Activated naive CD4-positive, alpha-beta T cell treated with anti-CD3 and anti-CD28 coated beads, Interleukin-2, amount 10 ng/mL, durations not matched to agents 7 days and 5 days (primary cell): ENCODE measurements around the gene UNC5B.

Experiments
- CTCF ChIA-PET: fragments of 350-600 bp; sonication (Branson Sonifier 250); formaldehyde crosslinking; loops from one replicate; lab custom pipeline; 2021; ENCODE audit warnings: antibody characterized with exemption; lab: Charles Lee
- DNase-seq: peaks from one replicate; pipeline ENCODE4 v3.0.0-alpha.2; 2020
- H3K27ac Mint-ChIP-seq: one replicate; pipeline ENCODE4 v1.8.0; 2021; ENCODE audit warnings: mild to moderate bottlenecking, moderate library complexity, mixed read lengths
- H3K27me3 Mint-ChIP-seq: one replicate; pipeline ENCODE4 v1.8.0; 2021; ENCODE audit warnings: mild to moderate bottlenecking, mixed read lengths
- H3K36me3 Mint-ChIP-seq: one replicate; pipeline ENCODE4 v1.8.0; 2021; ENCODE audit warnings: mixed read lengths
- H3K4me1 Mint-ChIP-seq: one replicate; pipeline ENCODE4 v1.8.0; 2021; ENCODE audit warnings: mixed read lengths
- H3K4me3 Mint-ChIP-seq: one replicate; pipeline ENCODE4 v1.8.0; 2021; ENCODE audit warnings: mild to moderate bottlenecking, moderate library complexity, mixed read lengths
- H3K9me3 Mint-ChIP-seq: one replicate; pipeline ENCODE4 v1.8.0; 2021; ENCODE audit warnings: mixed read lengths

The UNC5B gene

GRCh38 chr10:71255550-71255807, 43.1 kb downstream of the UNC5B start:
- Mint-ChIP-seq H3K4me3 (no peak overlapping the region), H3K4me1 (no peaks in the 10 kb centered on the region), H3K9me3 (no peaks in the 10 kb centered on the region), H3K27ac (no peak overlapping the region), H3K36me3 (no peaks in the 10 kb centered on the region), H3K27me3 (peaks cover 26% of the 10 kb centered on the region)
- CTCF ChIA-PET: no interaction called here
- no peak for DNase-seq

- Mint-ChIP-seq H3K9me3 (no peaks in the 10 kb centered on the region), H3K36me3 (no peaks in the 10 kb centered on the region), H3K27ac (no peak overlapping the region), H3K4me3 (no peak overlapping the region), H3K27me3 (peaks cover 26% of the 10 kb centered on the region), H3K4me1 (no peaks in the 10 kb centered on the region)
- no peak for DNase-seq
- CTCF ChIA-PET: no interaction called here
Observed at GRCh38 chr10:71255808-71256660, 43.7 kb downstream of the UNC5B start.

- Mint-ChIP-seq H3K27me3 (peaks cover 26% of the 10 kb centered on the region), H3K4me1 (no peaks in the 10 kb centered on the region), H3K9me3 (no peaks in the 10 kb centered on the region), H3K4me3 (no peak overlapping the region), H3K36me3 (no peaks in the 10 kb centered on the region), H3K27ac (no peak overlapping the region)
- CTCF ChIA-PET: no interaction called here
- DNase-seq: no peak
Observed at GRCh38 chr10:71256661-71257318, 44.4 kb downstream of the UNC5B start.

- CTCF ChIA-PET: no interaction called here
- no peaks in the 10 kb centered on the region for H3K9me3 Mint-ChIP-seq
- DNase-seq: no peak
- no peaks in the 10 kb centered on the region for H3K36me3 Mint-ChIP-seq
- peaks cover 26% of the 10 kb centered on the region for H3K27me3 Mint-ChIP-seq
- no peak overlapping the region for H3K27ac Mint-ChIP-seq
- no peak overlapping the region for H3K4me3 Mint-ChIP-seq
- H3K4me1 Mint-ChIP-seq: no peaks in the 10 kb centered on the region
Observed at GRCh38 chr10:71257319-71257997, 45.1 kb downstream of the UNC5B start.

GRCh38 chr10:71258046-71258445, 45.7 kb downstream of the UNC5B start:
- no peak overlapping the region for H3K27ac Mint-ChIP-seq

GRCh38 chr10:71258446-71259145, 46.2 kb downstream of the UNC5B start:
- Mint-ChIP-seq H3K27me3 (peaks cover 25% of the 10 kb centered on the region), H3K9me3 (no peaks in the 10 kb centered on the region), H3K4me1 (no peaks in the 10 kb centered on the region), H3K27ac (no peak overlapping the region), H3K36me3 (no peaks in the 10 kb centered on the region), H3K4me3 (no peak overlapping the region)
- CTCF ChIA-PET: no interaction called here
- no peak for DNase-seq

More at GRCh38 chr10:71258046-71258445, 45.7 kb downstream of the UNC5B start:
- CTCF ChIA-PET: no interaction called here
- H3K36me3 Mint-ChIP-seq: no peaks in the 10 kb centered on the region
- H3K4me3 Mint-ChIP-seq: no peak overlapping the region
- H3K27me3 Mint-ChIP-seq: peaks cover 26% of the 10 kb centered on the region
- DNase-seq: no peak
- no peaks in the 10 kb centered on the region for H3K4me1 Mint-ChIP-seq
- no peaks in the 10 kb centered on the region for H3K9me3 Mint-ChIP-seq

GRCh38 chr10:71259282-71259681, 46.9 kb downstream of the UNC5B start:
- Mint-ChIP-seq H3K4me3 (no peak overlapping the region), H3K36me3 (no peaks in the 10 kb centered on the region), H3K4me1 (no peaks in the 10 kb centered on the region), H3K27ac (no peak overlapping the region), H3K9me3 (no peaks in the 10 kb centered on the region), H3K27me3 (peaks cover 25% of the 10 kb centered on the region)
- CTCF ChIA-PET: no interaction called here
- DNase-seq: no peak

- DNase-seq: no peak
- Mint-ChIP-seq H3K4me1 (no peaks in the 10 kb centered on the region), H3K9me3 (no peaks in the 10 kb centered on the region), H3K27me3 (peaks cover 25% of the 10 kb centered on the region), H3K27ac (no peak overlapping the region), H3K4me3 (no peak overlapping the region), H3K36me3 (no peaks in the 10 kb centered on the region)
- CTCF ChIA-PET: no interaction called here
Observed at GRCh38 chr10:71259815-71260501, 47.6 kb downstream of the UNC5B start.

GRCh38 chr10:71260622-71261325, 48.4 kb downstream of the UNC5B start:
- DNase-seq: no peak
- Mint-ChIP-seq H3K4me3 (no peak overlapping the region), H3K27ac (no peak overlapping the region), H3K4me1 (no peaks in the 10 kb centered on the region), H3K9me3 (no peaks in the 10 kb centered on the region), H3K36me3 (no peaks in the 10 kb centered on the region), H3K27me3 (peaks cover 25% of the 10 kb centered on the region)
- CTCF ChIA-PET: no interaction called here

GRCh38 chr10:71262027-71262426, 49.7 kb downstream of the UNC5B start:
- Mint-ChIP-seq H3K27ac (no peak overlapping the region), H3K9me3 (no peaks in the 10 kb centered on the region), H3K4me1 (no peaks in the 10 kb centered on the region), H3K4me3 (no peak overlapping the region), H3K36me3 (no peaks in the 10 kb centered on the region), H3K27me3 (peaks cover 15% of the 10 kb centered on the region)
- CTCF ChIA-PET: no interaction called here
- DNase-seq: no peak

- CTCF ChIA-PET: no interaction called here
- no peak overlapping the region for H3K4me3 Mint-ChIP-seq
- DNase-seq: no peak
Observed at GRCh38 chr10:71262817-71263216, 50.4 kb downstream of the UNC5B start.

GRCh38 chr10:71263376-71263775, 51.0 kb downstream of the UNC5B start:
- no peaks in the 10 kb centered on the region for H3K9me3 Mint-ChIP-seq
- H3K36me3 Mint-ChIP-seq: no peaks in the 10 kb centered on the region
- peaks cover 4% of the 10 kb centered on the region for H3K27me3 Mint-ChIP-seq
- CTCF ChIA-PET: interaction anchor here (0.8 kb wide), 1 partner anchor 21 kb away, joined by 3 read pairs; no protein-coding TSS in a partner anchor
- DNase-seq: no peak
- H3K4me3 Mint-ChIP-seq: no peak overlapping the region
- H3K4me1 Mint-ChIP-seq: no peaks in the 10 kb centered on the region
- no peak overlapping the region for H3K27ac Mint-ChIP-seq

More at GRCh38 chr10:71262817-71263216, 50.4 kb downstream of the UNC5B start:
- H3K27ac Mint-ChIP-seq: no peak overlapping the region
- H3K36me3 Mint-ChIP-seq: no peaks in the 10 kb centered on the region
- peaks cover 8% of the 10 kb centered on the region for H3K27me3 Mint-ChIP-seq
- H3K4me1 Mint-ChIP-seq: no peaks in the 10 kb centered on the region
- no peaks in the 10 kb centered on the region for H3K9me3 Mint-ChIP-seq
